ENCODE measurements around the gene INCA1. TPM values are rescaled to one million over a fixed set of nuclear protein-coding genes. Genes with fewer than 3 reads are reported as not detected.

The INCA1 gene
- total and polyA plus RNA-seq, 2 of the 8 experiments (the other 6 are each of a cell fraction or from before 2014, with no cell fraction given), result 0.89 to 1.4 TPM

DNA sequence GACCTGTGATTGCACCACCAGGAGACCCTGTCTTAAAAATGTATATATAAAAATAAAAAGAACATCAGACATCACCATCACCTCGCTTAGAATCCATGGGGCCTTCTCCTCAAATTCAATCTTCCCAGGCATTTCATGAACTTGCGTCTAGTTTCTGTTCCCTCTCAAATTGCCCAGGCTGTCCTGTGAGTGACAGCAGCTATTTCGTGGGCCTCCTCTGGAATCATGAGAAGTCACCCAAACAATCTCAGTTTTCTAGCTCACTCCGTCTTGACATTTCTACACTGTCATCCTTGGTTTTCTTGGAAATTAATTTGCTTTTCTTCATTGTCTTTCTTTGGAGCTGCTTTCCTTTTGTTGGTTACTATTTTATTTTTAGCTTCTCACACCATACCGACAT lies 30.6 kb upstream of the INCA1 start:
- no peak for FAIRE-seq
- TF ChIP-seq BRCA1 (IDR thresholded peaks at IDR 0.05; ENCODE audit: low read depth, low read length), result no peak
- TF ChIP-seq EP300 (IDR thresholded peaks at IDR 0.05; ENCODE audit: borderline replicate concordance in 1 of 2, low read depth in 2 of 2, low read length in 2 of 2), result no peak

More for the DNA sequence above, 30.6 kb upstream of the INCA1 start:
- no peaks in the 10 kb centered on the region for H3K23me2 ChIP-seq (ENCODE audit: low read depth, low read length)
- no peak overlapping the region for H2BK5ac ChIP-seq (ENCODE audit: low read depth, low read length)
- H3K4ac ChIP-seq (replicated peaks; ENCODE audit: insufficient read length, low read depth, low read length), result no peak overlapping the region
- no peaks in the 10 kb centered on the region for H3K79me1 ChIP-seq (ENCODE audit: low read depth, low read length)
- H4K5ac ChIP-seq (ENCODE audit: insufficient read length, low read depth, low read length), result no peak overlapping the region
- H3K23ac ChIP-seq (ENCODE audit: insufficient read length), result no peak overlapping the region
- H4K20me1 ChIP-seq (replicated peaks in 1 of 2; ENCODE audit: control insufficient read depth in 1 of 2, insufficient read depth in 2 of 2, low read length in 2 of 2), result peaks cover 0 to 3% of the 10 kb centered on the region in 2 experiments
- 89% methylated on average over 5 of the region's 5 CpGs; no CpG with 5 or more reads in 1 of the 2 experiments for WGBS, 2 experiments (ENCODE audit: extremely low coverage in 1 of 2, insufficient coverage in 1 of 2, insufficient read length in 1 of 2, insufficient replicate concordance in 2 of 2, low coverage in 1 of 2, low lambda C conversion rate in 2 of 2, missing lambda C conversion rate in 1 of 2)
- H2BK20ac ChIP-seq (ENCODE audit: low read length), result no peak overlapping the region
- POLR2A ChIA-PET (ENCODE audit: partially characterized antibody), result interaction anchor here (0.9 to 1.5 kb wide), 5 partner anchors 25 to 80 kb away, joined by 3 read pairs; partner anchors contain the start of genes INCA1, KIF1C, PFN1 and SPAG7
- H4K91ac ChIP-seq (replicated peaks; ENCODE audit: insufficient read length, low read length), result no peak overlapping the region
- no peak overlapping the region for H3K4me2 ChIP-seq (ENCODE audit: insufficient read depth in 1 of 2, low read depth in 2 of 2, low read length in 2 of 2)
- peaks cover 0 to 15% (median 4%) of the 10 kb centered on the region in 4 experiments; a peak in 2 of 8 replicates for H3K36me3 ChIP-seq (ENCODE audit: control insufficient read depth in 2 of 4, insufficient read depth in 4 of 4, low read length in 3 of 4)
- no peak overlapping the region for H3K27ac ChIP-seq (ENCODE audit: low read depth, low read length)
- H2BK120ac ChIP-seq (replicated peaks; ENCODE audit: low read depth, low read length), result no peak overlapping the region
- no peaks in the 10 kb centered on the region for H3K79me2 ChIP-seq (ENCODE audit: control insufficient read depth in 1 of 2, insufficient read depth in 2 of 2, low read length in 2 of 2)
- H4K8ac ChIP-seq (ENCODE audit: extremely low read depth, insufficient read depth, low read length), result no peak overlapping the region
- no peak overlapping the region for H3K9ac ChIP-seq (replicated peaks in 1 of 4; ENCODE audit: extremely low read depth in 1 of 4, low read depth in 3 of 4, low read length in 3 of 4)
- H2AK5ac ChIP-seq (ENCODE audit: low read depth, low read length), result no peak overlapping the region
- CTCF ChIA-PET (ENCODE audit: partially characterized antibody), result interaction anchor here (1.0 to 11.5 kb wide), 7 partner anchors 9 to 167 kb away, joined by 3 to 102 read pairs (median 4); no protein-coding TSS in a partner anchor
- no peaks in the 10 kb centered on the region for H3K9me3 ChIP-seq (ENCODE audit: insufficient read depth in 2 of 2, low read depth in 1 of 2, low read length in 1 of 2)
- H3K4me3 ChIP-seq (ENCODE audit: extremely low read depth in 1 of 4, insufficient read depth in 2 of 4, low read depth in 3 of 4, low read length in 4 of 4), result no peak overlapping the region
- H3K4me1 ChIP-seq (replicated peaks in 1 of 4; ENCODE audit: control insufficient read depth in 3 of 4, insufficient read depth in 4 of 4, low read length in 3 of 4), result no peaks in the 10 kb centered on the region
- H3K56ac ChIP-seq (replicated peaks; ENCODE audit: insufficient read length, low read depth, low read length), result no peak overlapping the region
- no peak for DNase-seq (ENCODE audit: low read depth in 1 of 2, low spot score in 2 of 2)
- H3K27me3 ChIP-seq (replicated peaks in 1 of 4; ENCODE audit: control insufficient read depth in 3 of 4, extremely low read depth in 1 of 4, insufficient read depth in 3 of 4, low read length in 3 of 4), result peaks cover 0 to 5% (median 0%) of the 10 kb centered on the region in 4 experiments; a peak in 2 of 7 replicates
- no peak overlapping the region for H3K18ac ChIP-seq (ENCODE audit: extremely low read depth, low read length)
- H2BK12ac ChIP-seq (ENCODE audit: low read depth, low read length), result no peak overlapping the region
- H2BK15ac ChIP-seq (ENCODE audit: low read length), result no peak overlapping the region
- no peak overlapping the region for H2AFZ ChIP-seq (ENCODE audit: low read length)
- H3K14ac ChIP-seq (ENCODE audit: insufficient read length), result no peak overlapping the region

All from H1 (cell line).